ENCODE data around the gene SLC25A25.
A peak's percentile ranks its signal among the peaks of the same experiment; 100 is the strongest.

The SLC25A25 gene

DNA sequence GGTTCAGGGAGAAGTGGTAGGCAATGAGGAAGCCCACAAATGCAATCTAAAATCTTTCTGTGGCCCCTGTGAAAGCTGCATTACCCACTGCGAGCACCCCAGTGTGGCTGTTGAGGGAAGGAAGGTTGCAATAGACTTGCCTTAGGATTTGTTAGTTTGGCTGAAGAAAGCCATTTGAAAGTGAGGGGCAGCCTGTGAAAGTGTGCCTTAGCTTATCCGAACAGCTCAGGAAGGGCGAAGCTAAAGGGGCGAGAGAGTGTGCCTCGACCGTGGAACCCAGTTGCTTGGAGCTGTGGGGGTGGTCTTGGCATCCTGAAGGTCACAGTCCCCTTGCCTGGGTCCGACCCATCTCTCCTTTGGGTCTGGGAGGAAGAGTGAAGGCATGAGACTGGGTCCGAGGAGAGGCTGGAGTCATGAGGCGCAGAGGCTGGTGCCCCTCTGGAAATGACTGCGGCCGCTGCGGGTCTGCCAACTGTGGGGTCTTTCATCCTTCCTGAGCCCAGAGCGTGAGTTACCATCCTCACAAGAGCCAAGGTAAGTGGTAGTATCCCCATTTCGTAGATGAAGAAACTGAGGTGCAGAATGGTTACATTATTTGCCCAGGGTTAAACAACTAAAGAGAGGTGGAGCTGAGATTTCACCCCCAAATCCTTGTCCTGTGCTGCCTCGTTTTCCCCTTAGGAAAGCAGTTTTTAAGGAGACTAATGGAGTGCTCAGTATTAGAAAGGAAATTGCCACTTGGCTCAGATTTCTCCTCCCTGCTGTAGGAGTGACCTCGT lies 24.4 kb downstream of the SLC25A25 start:
- H3K4me3 ChIP-seq (ENCODE audit: low read length), result no peak overlapping the region
- no peak for DNase-seq (ENCODE audit: low read depth)
- TF ChIP-seq, protein P1, sequence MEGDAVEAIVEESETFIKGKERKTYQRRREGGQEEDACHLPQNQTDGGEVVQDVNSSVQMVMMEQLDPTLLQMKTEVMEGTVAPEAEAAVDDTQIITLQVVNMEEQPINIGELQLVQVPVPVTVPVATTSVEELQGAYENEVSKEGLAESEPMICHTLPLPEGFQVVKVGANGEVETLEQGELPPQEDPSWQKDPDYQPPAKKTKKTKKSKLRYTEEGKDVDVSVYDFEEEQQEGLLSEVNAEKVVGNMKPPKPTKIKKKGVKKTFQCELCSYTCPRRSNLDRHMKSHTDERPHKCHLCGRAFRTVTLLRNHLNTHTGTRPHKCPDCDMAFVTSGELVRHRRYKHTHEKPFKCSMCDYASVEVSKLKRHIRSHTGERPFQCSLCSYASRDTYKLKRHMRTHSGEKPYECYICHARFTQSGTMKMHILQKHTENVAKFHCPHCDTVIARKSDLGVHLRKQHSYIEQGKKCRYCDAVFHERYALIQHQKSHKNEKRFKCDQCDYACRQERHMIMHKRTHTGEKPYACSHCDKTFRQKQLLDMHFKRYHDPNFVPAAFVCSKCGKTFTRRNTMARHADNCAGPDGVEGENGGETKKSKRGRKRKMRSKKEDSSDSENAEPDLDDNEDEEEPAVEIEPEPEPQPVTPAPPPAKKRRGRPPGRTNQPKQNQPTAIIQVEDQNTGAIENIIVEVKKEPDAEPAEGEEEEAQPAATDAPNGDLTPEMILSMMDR (IDR thresholded peaks at IDR 0.05; ENCODE audit: insufficient read depth, low read depth, low read length, missing control alignments), result no peak

DNA sequence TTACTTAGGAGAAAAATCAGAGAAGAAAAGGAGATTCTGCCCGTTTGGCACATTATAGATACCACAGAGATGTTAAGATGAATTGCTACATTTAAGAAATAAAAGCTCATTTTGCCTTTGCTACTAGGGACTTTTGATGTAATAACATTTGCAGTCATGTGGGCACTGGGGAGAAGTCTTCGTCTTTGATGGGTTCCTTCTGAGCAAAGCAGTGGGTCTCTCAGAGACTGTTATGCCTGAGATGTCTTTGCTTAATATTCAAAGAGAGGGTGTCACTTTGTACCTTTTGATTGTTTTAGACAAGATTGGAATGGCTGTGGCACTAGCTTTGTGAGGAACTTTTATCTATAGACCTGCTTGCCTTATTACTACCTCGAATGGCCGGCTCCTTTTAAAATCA lies 25.0 kb downstream of the SLC25A25 start:
- no peak overlapping the region for H3K4me3 ChIP-seq (ENCODE audit: low read length)
- DNase-seq (ENCODE audit: low read depth), result no peak
- TF ChIP-seq, protein P1 (IDR thresholded peaks at IDR 0.05; ENCODE audit: insufficient read depth, low read depth, low read length, missing control alignments), result no peak

DNA sequence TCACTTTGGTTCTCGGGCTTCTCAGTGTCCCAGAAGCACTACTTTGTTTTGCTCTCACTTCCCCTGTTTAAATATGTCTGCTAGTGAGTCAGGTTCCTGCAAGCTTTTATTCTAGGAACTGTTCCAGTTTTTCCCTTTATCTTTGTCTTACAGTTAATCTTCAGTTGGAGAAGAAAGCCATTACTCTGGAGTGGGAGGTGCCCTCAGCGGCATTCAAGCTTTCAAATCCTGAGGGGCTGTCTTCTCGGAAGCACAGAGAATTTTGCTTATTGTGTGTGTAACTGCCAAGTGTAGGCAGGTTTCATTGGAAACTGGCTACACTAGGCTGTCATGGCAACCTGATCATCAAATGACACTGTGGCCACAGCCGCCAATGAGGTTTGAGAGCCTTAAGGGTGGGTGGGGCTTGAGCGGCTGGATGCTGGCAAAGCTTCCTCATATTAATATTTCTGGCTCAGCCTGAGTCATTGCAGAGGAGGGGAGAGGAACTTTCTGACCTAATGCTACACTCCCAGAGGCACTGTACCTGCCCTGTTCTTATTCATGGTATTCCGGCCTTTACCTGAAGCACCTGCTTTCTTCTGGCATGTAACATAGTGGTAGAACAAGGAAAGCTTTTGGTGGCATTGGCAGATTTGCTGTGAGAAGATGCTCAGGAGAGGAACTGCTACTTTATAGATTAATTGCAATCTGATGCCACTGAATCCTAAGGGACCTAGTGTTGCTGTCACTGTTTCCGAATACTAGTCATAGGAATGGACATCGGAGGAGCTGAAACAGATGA lies 26.3 kb downstream of the SLC25A25 start:
- peak; percentile 99 for DNase-seq (ENCODE audit: low read depth)
- H3K4me3 ChIP-seq (ENCODE audit: low read length), result peak overlapping the region; percentile 25
- TF ChIP-seq, protein P1 (IDR thresholded peaks at IDR 0.05; ENCODE audit: insufficient read depth, low read depth, low read length, missing control alignments), result no peak

DNA sequence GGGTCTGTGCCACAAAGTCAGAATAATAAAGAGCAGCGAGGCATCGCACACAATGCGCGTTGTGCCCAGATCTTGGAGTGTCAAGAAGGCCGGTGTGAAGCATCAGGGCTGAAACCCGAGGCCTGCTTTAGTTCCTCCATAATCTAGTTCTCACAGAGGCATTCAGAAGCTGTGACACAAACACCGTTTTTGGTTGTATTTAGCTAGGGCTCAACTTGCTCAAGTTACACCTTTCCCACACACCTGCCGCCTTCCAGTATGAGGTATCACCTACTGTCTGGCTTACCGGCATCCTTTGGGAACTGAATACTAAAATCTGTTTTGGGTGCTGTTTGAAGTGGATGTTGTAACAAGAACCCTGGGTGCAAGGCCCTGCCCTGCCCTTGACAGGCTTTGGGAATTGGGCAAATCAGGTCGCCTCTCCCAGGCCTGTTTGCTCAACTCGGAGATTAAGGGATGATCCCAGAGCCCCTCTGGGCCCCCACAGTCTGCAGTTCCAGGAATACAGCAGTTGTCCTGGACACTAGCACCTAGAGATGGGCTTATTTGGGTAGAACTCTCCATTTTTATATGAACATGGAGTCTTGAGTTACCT lies 27.0 kb downstream of the SLC25A25 start:
- TF ChIP-seq, protein P1 (IDR thresholded peaks at IDR 0.05; ENCODE audit: insufficient read depth, low read depth, low read length, missing control alignments), result no peak
- DNase-seq (ENCODE audit: low read depth), result no peak
- no peak overlapping the region for H3K4me3 ChIP-seq (ENCODE audit: low read length)

DNA sequence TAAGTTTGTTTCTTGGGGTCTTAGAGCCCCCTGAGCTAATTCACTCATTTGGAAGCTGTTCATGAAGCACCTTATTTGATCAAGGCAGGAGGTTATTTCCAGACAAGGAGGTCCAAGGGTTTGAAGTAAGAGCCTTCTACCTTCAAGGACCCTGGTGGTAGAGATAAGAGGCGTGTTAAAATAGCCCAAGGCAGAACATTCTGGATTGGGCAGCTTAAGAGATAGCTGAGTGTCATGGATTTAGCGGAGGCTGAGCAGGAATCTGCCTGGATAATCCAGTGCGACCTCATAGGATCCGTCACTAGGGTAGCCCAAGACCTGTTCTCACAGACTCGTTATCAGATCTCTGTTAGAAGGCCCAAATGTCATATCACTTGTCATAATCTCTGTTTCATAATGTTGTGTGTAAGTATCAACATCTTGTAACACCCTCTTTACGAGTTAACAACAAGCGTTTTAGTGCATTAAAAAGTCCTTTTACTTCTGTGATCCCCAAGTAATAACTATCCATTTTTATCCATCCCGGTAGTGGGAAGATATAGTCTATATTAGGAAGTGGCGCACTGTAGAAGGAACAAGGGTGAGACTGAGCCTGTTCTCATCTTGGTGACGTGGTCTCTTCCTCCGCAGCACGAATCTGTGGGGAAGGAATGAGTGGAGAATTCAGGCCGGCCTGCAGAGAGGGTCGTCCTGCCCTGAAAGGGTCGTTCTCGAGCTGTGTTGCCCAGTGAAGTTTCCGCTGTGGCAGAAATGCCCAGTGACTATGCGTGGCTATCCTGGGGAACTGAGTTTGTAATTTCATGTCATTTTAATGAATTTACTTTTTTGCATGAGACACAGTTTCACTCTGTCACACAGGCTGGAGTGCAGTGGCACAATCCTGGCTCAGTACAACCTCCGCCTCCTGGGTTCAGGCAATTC lies 28.8 kb downstream of the SLC25A25 start:
- H3K4me3 ChIP-seq (ENCODE audit: low read length), result no peak overlapping the region
- no peak for DNase-seq (ENCODE audit: low read depth)
- TF ChIP-seq, protein P1 (IDR thresholded peaks at IDR 0.05; ENCODE audit: insufficient read depth, low read depth, low read length, missing control alignments), result no peak

DNA sequence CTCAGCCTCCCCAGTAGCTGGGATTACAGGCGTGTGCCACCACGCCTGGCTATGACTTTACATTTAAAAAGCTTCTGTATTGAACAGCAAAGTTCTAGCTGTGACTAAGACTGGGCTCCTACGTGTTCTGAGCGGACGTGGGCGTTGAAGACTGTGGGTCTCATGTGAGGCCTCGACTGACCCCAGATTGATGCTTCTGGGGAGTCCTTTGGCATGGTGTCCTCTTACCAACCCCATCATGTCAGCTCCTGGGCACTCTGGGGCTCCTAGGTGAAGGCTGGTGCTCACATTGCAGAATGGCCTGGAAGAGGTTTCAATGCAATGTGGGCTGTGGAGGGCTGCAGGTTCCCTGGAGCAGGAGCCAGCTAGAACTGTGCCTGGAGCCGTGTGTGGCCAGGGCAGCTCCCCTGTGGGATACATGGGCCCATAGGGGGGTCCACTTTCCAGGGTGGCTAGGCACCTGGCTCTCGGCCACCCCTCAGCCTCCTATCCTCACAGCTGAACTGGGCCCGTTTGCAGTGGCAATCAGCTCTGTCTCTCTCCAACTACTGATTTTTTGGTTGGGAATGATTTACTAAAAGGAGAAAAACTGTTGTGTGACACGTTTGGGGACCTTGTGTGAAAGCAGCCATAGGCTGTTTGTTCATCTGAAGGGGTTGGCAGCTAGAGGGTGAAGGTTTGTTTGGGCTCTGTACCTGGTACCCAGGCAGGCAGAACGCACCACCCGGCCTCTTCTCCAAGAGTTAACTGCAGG lies 29.7 kb downstream of the SLC25A25 start:
- TF ChIP-seq, protein P1 (IDR thresholded peaks at IDR 0.05; ENCODE audit: insufficient read depth, low read depth, low read length, missing control alignments), result no peak
- no peak overlapping the region for H3K4me3 ChIP-seq (ENCODE audit: low read length)
- no peak for DNase-seq (ENCODE audit: low read depth)
